Mucosa of stomach (tissue), 1 donor: ENCODE measurements around the gene BLID.

ENCODE experiments used
- H3K27me3 ChIP-seq: one replicate; pipeline ENCODE4 v1.7.0; 2013; ENCODE audit warnings: mild to moderate bottlenecking, low read length; ENCODE audit not compliant: control insufficient read depth, insufficient read depth
- H3K36me3 ChIP-seq: one replicate; pipeline ENCODE4 v1.7.0; 2013; ENCODE audit warnings: low read length; ENCODE audit not compliant: control insufficient read depth, insufficient read depth
- H3K4me1 ChIP-seq: one replicate; pipeline ENCODE4 v1.7.0; 2013; ENCODE audit warnings: mild to moderate bottlenecking, low read length; ENCODE audit not compliant: control insufficient read depth, insufficient read depth
- H3K4me3 ChIP-seq: one replicate; pipeline ENCODE4 v1.7.0; 2013; ENCODE audit warnings: low read length
- H3K9ac ChIP-seq: one replicate; pipeline ENCODE4 v1.7.0; 2013; ENCODE audit warnings: mild to moderate bottlenecking, low read length, moderate library complexity
- H3K9me3 ChIP-seq: one replicate; pipeline ENCODE4 v1.7.0; 2013; ENCODE audit warnings: mild to moderate bottlenecking, low read length, moderate library complexity; ENCODE audit not compliant: control insufficient read depth
- donor health status: Pancreatic carcinoma.

BLID gene

DNA sequence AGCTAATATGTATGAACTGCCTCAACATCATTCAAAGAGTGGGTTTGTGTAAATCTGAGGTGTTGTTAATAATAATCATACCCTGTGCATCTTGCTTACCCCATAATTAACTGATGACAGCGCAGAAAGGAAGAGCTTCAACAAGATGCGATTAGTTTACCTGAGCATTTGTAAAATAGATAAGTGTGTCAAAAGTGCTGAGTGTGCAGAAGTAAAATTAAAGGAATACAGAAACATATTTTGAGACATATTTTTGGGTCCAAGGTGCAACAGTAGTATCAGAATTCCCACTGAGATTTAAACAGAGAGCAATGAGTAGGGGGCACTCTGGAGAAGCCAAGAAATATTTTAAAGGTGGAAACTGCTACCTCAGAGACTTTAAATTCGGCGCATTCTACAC is 6.1 kb downstream of the BLID start:
- no peak overlapping the region for H3K9ac ChIP-seq
- no peak overlapping the region for H3K4me3 ChIP-seq
- no peaks in the 10 kb centered on the region for H3K36me3 ChIP-seq
- no peaks in the 10 kb centered on the region for H3K27me3 ChIP-seq
- H3K4me1 ChIP-seq: no peaks in the 10 kb centered on the region
- H3K9me3 ChIP-seq: no peaks in the 10 kb centered on the region

DNA sequence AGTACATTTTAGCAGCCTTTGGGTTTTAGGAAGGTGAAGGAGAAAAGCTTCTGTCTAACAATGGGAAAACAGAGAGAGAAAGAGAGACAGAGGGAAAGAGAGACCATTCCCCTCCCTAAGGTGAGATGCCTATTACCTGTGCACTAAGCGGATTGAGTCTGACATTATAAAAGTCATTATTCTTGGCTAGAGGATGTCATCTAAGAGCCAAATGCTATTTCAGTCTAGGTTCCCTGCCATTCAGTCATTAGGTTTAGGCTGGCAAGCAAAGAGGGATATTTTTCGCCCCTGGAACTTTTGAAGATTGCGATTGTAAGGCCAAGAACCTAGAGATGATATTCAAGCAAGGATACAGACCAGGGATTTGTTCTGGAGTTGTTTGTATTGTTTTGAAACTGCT is 7.2 kb downstream of the BLID start:
- Histone ChIP-seq H3K4me1 (no peaks in the 10 kb centered on the region), H3K4me3 (no peak overlapping the region), H3K9ac (no peak overlapping the region), H3K9me3 (no peaks in the 10 kb centered on the region), H3K36me3 (no peaks in the 10 kb centered on the region), H3K27me3 (no peaks in the 10 kb centered on the region)

DNA sequence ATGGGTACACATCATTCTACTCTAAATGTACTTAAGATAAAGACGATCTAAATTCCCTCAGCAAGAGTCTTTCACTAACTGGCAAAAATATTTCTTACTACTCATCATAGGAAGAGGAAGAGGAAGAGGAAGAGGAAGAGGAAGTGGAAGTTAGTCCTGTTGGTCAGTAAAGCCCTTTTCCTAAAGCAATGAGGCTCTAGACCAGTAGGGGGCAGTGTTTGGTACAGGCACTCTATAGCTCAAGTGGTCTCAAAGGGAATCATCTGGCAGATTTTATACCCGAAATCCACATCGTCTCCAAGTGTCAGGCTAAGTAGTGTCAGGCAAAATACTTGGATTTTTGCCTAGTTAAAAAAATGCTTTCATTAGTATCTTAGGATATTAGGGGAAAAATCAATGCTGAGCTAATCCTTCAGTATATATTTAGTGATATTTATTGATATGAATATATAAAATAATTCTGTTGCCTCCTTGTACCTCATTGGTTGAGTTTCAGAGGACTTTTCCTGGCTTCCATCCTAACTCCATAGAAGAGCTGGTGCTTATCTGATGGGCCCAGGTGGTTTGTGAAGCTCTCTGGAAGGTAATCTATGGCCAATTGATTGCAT is 7.7 kb downstream of the BLID start:
- Histone ChIP-seq H3K36me3 (no peaks in the 10 kb centered on the region), H3K9ac (no peak overlapping the region), H3K9me3 (no peaks in the 10 kb centered on the region), H3K4me3 (no peak overlapping the region), H3K4me1 (no peaks in the 10 kb centered on the region), H3K27me3 (no peaks in the 10 kb centered on the region)

DNA sequence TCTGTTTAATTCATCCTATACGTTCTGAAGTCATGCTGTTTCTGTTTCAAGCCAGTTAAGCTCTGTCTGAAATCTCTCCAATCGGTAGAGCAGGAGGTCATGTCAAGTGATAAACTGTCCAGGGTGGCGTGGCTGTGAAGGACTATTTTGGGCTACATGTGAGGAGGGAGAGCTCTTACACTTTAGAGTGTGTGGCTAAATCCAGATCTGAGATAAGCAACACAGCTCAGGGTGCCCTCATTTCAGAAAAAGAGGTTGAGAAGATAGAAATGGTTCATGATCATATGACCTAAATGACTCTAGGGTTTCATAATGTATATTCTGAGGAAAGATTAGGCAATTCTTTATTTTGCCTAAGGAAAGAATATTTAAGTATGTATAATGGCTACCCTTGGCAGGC is 8.4 kb downstream of the BLID start:
- Histone ChIP-seq H3K4me1 (no peaks in the 10 kb centered on the region), H3K9ac (no peak overlapping the region), H3K36me3 (no peaks in the 10 kb centered on the region), H3K9me3 (no peaks in the 10 kb centered on the region), H3K4me3 (no peak overlapping the region), H3K27me3 (no peaks in the 10 kb centered on the region)

DNA sequence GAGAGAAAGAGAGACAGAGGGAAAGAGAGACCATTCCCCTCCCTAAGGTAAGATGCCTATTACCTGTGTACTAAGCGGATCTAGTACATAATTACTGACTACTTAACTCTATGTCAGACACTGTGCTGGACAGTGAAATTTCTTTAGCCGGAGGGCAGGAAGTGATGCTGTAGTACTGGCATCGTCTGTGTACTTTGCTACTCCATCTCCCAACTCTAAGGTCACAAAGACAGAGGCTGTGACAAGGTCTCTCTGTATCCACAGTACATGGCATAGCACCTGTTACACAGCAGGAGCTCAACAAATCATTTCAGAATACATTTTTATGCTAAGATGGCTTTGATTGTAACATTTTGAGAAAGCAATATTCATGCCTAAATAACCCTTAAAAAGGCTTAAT is 9.0 kb downstream of the BLID start:
- H3K36me3 ChIP-seq: no peaks in the 10 kb centered on the region
- H3K9me3 ChIP-seq: no peaks in the 10 kb centered on the region

DNA sequence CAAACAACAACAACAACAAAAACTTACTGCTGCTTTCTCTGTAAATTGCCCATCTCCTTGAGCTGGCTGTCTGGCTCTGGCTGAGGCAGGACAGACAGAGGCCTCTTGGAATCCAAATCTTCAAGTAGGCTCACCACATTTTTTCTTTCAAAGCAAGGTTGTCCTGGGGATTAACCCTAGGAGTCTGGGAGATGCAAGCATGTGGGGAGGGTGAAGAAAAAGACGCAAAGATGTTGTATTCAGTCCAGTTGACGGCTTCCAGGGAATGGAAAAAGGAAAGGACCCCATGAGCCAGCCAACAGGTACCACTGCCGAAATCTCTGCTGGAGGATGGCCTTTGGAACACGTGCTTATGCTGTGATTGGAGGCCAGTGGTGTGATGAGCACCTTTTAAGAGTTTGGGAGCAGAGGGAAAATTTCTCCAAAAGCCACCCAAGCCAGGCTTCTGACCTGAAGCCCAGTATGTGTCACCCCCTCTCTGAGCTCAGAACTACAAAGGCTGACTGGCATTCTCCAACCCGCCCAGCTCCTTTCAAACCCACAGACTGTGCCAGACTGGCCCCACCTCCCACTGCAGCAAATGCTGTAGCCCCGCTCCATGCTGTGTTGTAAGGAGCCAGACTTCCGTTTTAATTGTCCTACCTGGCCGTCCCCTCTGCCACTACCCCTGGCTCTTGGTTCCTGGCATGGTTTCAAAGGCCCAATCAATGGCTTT is 10.8 kb downstream of the BLID start:
- no peak overlapping the region for H3K9ac ChIP-seq
- no peaks in the 10 kb centered on the region for H3K9me3 ChIP-seq
- no peak overlapping the region for H3K4me3 ChIP-seq
- H3K36me3 ChIP-seq: no peaks in the 10 kb centered on the region
- no peaks in the 10 kb centered on the region for H3K4me1 ChIP-seq
- peaks cover 12% of the 10 kb centered on the region for H3K27me3 ChIP-seq

More for the DNA sequence above, 9.0 kb downstream of the BLID start:
- Histone ChIP-seq H3K4me3 (no peak overlapping the region), H3K27me3 (no peaks in the 10 kb centered on the region), H3K9ac (no peak overlapping the region), H3K4me1 (no peaks in the 10 kb centered on the region)

DNA sequence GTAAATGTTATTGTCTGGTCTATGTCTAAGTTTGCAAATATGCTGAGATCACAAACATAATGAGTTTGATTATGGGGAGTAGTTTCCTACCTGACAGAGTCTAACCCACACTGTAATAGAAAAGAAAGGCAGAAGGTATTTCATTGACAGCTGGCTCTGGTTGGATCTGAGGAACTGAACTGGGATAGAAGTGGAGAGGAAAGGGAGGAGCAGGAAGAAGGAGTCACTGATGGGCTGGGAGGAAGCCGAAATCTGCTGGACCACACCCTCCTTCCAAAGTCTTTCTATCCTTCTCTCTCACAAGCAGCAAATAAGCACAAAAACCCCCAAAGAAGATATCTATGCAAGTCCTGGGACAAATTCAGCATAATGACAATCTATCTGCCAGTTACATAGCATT is 11.7 kb downstream of the BLID start:
- no peaks in the 10 kb centered on the region for H3K36me3 ChIP-seq

DNA sequence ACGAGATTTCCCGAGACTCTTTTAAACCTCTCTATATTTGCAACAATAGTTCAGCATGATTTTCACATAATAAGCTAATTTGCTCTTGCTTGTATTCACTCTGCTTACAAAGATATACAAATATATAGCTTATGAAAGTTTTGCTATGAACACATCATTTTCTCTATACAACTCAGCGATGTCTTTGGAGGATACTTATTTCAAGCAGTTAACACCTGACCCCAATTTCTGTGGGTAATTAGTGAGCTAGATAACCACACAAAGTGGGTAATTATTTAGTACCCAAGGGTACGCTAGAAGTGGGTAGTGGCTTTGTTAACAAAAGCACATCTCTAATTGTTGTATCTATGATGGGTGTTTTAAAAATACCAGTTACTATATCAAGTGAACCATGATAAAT is 12.3 kb downstream of the BLID start:
- no peaks in the 10 kb centered on the region for H3K36me3 ChIP-seq
- peaks cover 17% of the 10 kb centered on the region for H3K27me3 ChIP-seq
- no peak overlapping the region for H3K4me3 ChIP-seq
- H3K9me3 ChIP-seq: no peaks in the 10 kb centered on the region
- H3K4me1 ChIP-seq: no peaks in the 10 kb centered on the region
- no peak overlapping the region for H3K9ac ChIP-seq

More for the DNA sequence above, 11.7 kb downstream of the BLID start:
- peaks cover 17% of the 10 kb centered on the region for H3K27me3 ChIP-seq
- no peak overlapping the region for H3K4me3 ChIP-seq
- H3K4me1 ChIP-seq: no peaks in the 10 kb centered on the region
- H3K9ac ChIP-seq: no peak overlapping the region
- H3K9me3 ChIP-seq: no peaks in the 10 kb centered on the region

DNA sequence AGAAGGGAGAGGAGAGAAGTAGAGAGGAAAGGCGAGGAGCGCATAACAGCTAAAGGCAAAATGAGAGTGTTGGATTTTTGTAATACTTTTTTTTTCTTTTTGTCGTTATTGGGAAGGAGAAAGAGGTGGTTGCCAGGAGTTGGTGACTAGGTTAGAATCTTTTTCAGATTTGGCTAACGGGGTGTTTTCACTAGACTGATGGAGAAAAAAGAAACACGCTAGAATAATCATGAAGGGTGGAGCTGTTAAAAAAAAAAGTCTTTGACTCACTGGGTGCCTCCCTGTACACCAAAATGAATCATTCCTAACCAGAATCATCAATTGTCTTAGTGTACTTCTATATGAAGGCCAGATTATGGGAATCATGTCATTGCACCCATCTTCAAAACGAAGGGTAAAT is 12.7 kb downstream of the BLID start:
- no peaks in the 10 kb centered on the region for H3K9me3 ChIP-seq
- peaks cover 17% of the 10 kb centered on the region for H3K27me3 ChIP-seq
- no peaks in the 10 kb centered on the region for H3K36me3 ChIP-seq
- no peak overlapping the region for H3K9ac ChIP-seq
- H3K4me1 ChIP-seq: no peaks in the 10 kb centered on the region
- no peak overlapping the region for H3K4me3 ChIP-seq

DNA sequence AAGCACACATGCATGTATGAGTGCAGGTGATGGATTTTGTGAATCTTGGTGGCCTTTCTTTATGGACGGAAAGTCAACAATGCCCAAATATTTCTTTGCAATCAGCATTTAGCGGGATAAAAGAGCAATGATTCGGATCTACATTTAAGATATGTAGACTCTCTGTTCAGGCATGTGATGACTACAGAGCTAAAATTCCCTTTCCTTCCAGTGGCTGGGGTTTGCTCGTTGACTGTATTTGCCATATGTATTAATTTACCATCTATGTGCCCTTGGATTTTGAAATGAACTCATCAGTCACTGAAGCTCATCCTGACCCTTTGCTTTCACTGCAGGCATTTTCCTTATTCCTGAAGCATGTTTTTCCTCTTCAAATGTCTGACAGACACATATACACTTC is 13.6 kb downstream of the BLID start:
- Histone ChIP-seq H3K9ac (no peak overlapping the region), H3K9me3 (no peaks in the 10 kb centered on the region), H3K27me3 (peaks cover 17% of the 10 kb centered on the region), H3K4me1 (no peaks in the 10 kb centered on the region), H3K4me3 (no peak overlapping the region), H3K36me3 (no peaks in the 10 kb centered on the region)

DNA sequence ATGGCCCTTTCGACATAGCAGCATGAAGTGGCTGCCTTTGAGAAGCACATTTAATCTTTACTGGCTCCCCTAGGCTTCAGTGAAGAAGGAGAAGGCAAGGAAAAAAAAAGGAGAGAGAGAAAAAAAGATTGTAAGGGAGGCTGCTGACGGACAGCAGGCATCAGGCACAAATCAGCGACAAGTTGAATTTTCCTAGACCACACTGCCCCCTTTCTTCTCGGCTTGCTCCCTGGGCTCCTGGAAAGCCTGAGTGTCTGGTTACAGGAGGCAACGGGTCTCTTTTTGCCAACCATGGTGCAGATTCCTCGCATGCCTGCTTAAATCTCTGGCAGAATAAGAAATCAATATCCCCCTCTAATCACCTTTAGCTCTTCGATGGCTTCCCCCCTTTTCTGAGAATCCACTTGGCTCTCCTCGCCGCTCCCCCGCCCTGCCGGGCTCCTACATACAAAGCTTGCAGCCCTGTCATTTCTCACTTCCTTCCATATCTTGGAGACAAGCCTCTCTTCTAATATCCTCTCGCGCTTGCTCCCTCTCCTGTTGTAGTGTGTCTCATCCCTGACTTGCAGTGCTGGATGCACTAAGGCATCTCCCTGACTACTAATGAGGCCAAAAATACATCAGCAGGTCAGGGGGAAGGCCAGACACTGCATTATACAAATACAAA is 14.3 kb downstream of the BLID start:
- H3K9me3 ChIP-seq: no peaks in the 10 kb centered on the region
- H3K4me1 ChIP-seq: no peaks in the 10 kb centered on the region
- no peaks in the 10 kb centered on the region for H3K36me3 ChIP-seq
- H3K4me3 ChIP-seq: no peak overlapping the region
- H3K9ac ChIP-seq: peak overlapping the region; percentile 34
- peaks cover 17% of the 10 kb centered on the region for H3K27me3 ChIP-seq

DNA sequence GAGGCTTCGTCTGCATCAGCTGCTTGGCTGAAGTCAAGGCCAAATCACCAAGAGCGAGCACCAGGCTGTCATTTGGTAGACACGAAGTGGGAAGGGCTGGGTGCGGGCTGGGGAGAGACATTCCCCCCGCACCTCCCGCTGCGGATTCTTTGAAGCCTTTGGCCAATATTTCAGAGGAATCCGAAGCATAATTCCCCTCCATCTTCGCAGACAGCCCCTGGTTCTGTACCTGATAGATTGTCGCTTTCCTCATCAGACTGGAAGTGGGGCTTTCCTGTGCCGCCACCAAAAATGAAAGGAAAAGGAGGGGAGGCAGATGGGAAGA is 15.3 kb downstream of the BLID start:
- no peaks in the 10 kb centered on the region for H3K36me3 ChIP-seq
- no peaks in the 10 kb centered on the region for H3K9me3 ChIP-seq
- H3K27me3 ChIP-seq: peaks cover 17% of the 10 kb centered on the region
- no peaks in the 10 kb centered on the region for H3K4me1 ChIP-seq
- peak overlapping the region; percentile 55 for H3K9ac ChIP-seq
- H3K4me3 ChIP-seq: no peak overlapping the region
